Epithelial cell of esophagus (primary cell): ENCODE measurements around the gene LCNL1.
"Not testable (repeated sequence)": the region's sequence is repeated elsewhere in the genome, so short reads cannot be mapped to it uniquely, and the experiment has no call there.

ENCODE experiments used
- DNase-seq: peaks from one replicate; pipeline ENCODE4 v3.0.0; 2010; ENCODE audit warnings: low read depth
- H3K4me3 ChIP-seq: 2 replicates; pipeline ENCODE4 v1.5.1; 2011; ENCODE audit warnings: mild to moderate bottlenecking, low read length, control low read depth
- CTCF ChIP-seq: IDR thresholded peaks from 2 replicates; pipeline ENCODE4 v1.5.1; 2011; ENCODE audit warnings: low read depth, mild to moderate bottlenecking, low read length, control low read depth, inconsistent platforms; ENCODE audit not compliant: insufficient read depth; ENCODE audit errors: missing control alignments

LCNL1 gene

GRCh38 chr9:137032858-137033257, 50.1 kb downstream of the LCNL1 start:
- no peak for DNase-seq

GRCh38 chr9:137033481-137033880, 50.7 kb downstream of the LCNL1 start:
- DNase-seq, H3K4me3 ChIP-seq: not testable (repeated sequence)

More at GRCh38 chr9:137032858-137033257, 50.1 kb downstream of the LCNL1 start:
- no peak overlapping the region for H3K4me3 ChIP-seq
- no peak for TF ChIP-seq CTCF

- DNase-seq: no peak
- no peak for TF ChIP-seq CTCF
- H3K4me3 ChIP-seq: no peak overlapping the region
These were observed 51.4 kb downstream of the LCNL1 start for GRCh38 chr9:137034039-137034708.

- H3K4me3 ChIP-seq: no peak overlapping the region
- peak; percentile 92 for TF ChIP-seq CTCF
- peak; percentile 86 for DNase-seq
These were observed 52.1 kb downstream of the LCNL1 start for GRCh38 chr9:137034709-137035506.
